Liver (tissue), 9 donors: ENCODE results near the gene NAGPA. TPM values are rescaled to one million over a fixed set of nuclear protein-coding genes. Genes with fewer than 3 reads are reported as not detected.

ENCODE experiments used
- DNase-seq: peaks from one replicate; pipeline ENCODE4 v3.0.0-alpha.2; 2017; ENCODE audit warnings: low spot score
- H3K27ac ChIP-seq, 2 donors: one replicate each; pipeline ENCODE4 v1.7.0; 2013; ENCODE audit warnings: inconsistent platforms in 2 of 2, low read length in 2 of 2, control low read depth in 1 of 2, low read depth in 1 of 2, mild to moderate bottlenecking in 1 of 2
- H3K27me3 ChIP-seq, 4 donors: one replicate each; pipeline versions ENCODE4 v1.6.1 to v1.7.0; 2013; ENCODE audit warnings: low read length in 3 of 4, inconsistent platforms in 1 of 4, mild to moderate bottlenecking in 1 of 4, moderate library complexity in 1 of 4; ENCODE audit not compliant: control insufficient read depth in 4 of 4, insufficient read depth in 4 of 4
- H3K36me3 ChIP-seq, 4 donors: one replicate each; pipeline versions ENCODE4 v1.6.1 to v1.7.0; 2013; ENCODE audit warnings: low read length in 3 of 4, mild to moderate bottlenecking in 3 of 4, low read depth in 1 of 4, moderate library complexity in 1 of 4; ENCODE audit not compliant: control insufficient read depth in 4 of 4, insufficient read depth in 3 of 4
- H3K4me1 ChIP-seq, 4 donors: one replicate each; pipeline versions ENCODE4 v1.6.1 to v1.7.0; 2013; ENCODE audit warnings: low read length in 3 of 4, mild to moderate bottlenecking in 3 of 4, moderate library complexity in 1 of 4; ENCODE audit not compliant: control insufficient read depth in 4 of 4, insufficient read depth in 4 of 4
- H3K4me3 ChIP-seq, 3 donors: one replicate each; pipeline versions ENCODE4 v1.6.1 to v1.7.0; 2013; ENCODE audit warnings: low read length in 3 of 3, control low read depth in 1 of 3, low read depth in 1 of 3, mild to moderate bottlenecking in 1 of 3
- H3K9ac ChIP-seq, 2 donors: one replicate each; pipeline ENCODE4 v1.7.0; 2013; ENCODE audit warnings: low read length in 2 of 2, mild to moderate bottlenecking in 2 of 2, moderate library complexity in 2 of 2, control low read depth in 1 of 2, low read depth in 1 of 2
- H3K9me3 ChIP-seq, 4 donors: one replicate each; pipeline versions ENCODE4 v1.6.1 to v1.7.0; 2013; ENCODE audit warnings: low read length in 3 of 4; ENCODE audit not compliant: control insufficient read depth in 4 of 4
- CTCF ChIP-seq: fragments of 150-350 bp; IDR thresholded peaks from 2 replicates; pipeline ENCODE4 v1.5.1; 2017; ENCODE audit warnings: improper control_type of control experiment, low read depth, low read length; ENCODE audit not compliant: missing input control
- EGR1 ChIP-seq, 2 donors: IDR thresholded peaks; 2 replicates each; pipeline ENCODE4 v1.6.1; 2016 to 2018; ENCODE audit warnings: antibody characterized with exemption in 2 of 2, low read depth in 2 of 2
- FOXA1 ChIP-seq: IDR thresholded peaks from 2 replicates; pipeline ENCODE4 v1.6.1; 2016; ENCODE audit warnings: antibody characterized with exemption
- GABPA ChIP-seq, 2 donors: IDR thresholded peaks in 1 of 2; conservative IDR thresholded peaks in 1 of 2; 2 replicates each; pipeline ENCODE4 v1.6.1; 2016; ENCODE audit warnings: antibody characterized with exemption in 2 of 2, mild to moderate bottlenecking in 1 of 2, moderate library complexity in 1 of 2
- HNF4A ChIP-seq, 2 donors: conservative IDR thresholded peaks; 2 replicates each; pipeline ENCODE4 v1.6.1; 2016; ENCODE audit warnings: antibody characterized with exemption in 2 of 2, mild to moderate bottlenecking in 2 of 2
- HNF4G ChIP-seq: IDR thresholded peaks from 2 replicates; pipeline ENCODE4 v1.6.1; 2016; ENCODE audit warnings: antibody characterized with exemption
- JUND ChIP-seq, 2 donors: IDR thresholded peaks; 2 replicates each; pipeline ENCODE4 v1.6.1; 2016; ENCODE audit warnings: antibody characterized with exemption in 2 of 2
- MAX ChIP-seq: IDR thresholded peaks from 2 replicates; pipeline ENCODE4 v1.6.1; 2016; ENCODE audit warnings: antibody characterized with exemption
- RAD21 ChIP-seq, 2 donors: IDR thresholded peaks; 2 replicates each; pipeline ENCODE4 v1.6.1; 2016; ENCODE audit warnings: antibody characterized with exemption in 2 of 2, mild to moderate bottlenecking in 2 of 2
- REST ChIP-seq: IDR thresholded peaks from 2 replicates; pipeline ENCODE4 v1.6.1; 2016; ENCODE audit warnings: antibody characterized with exemption, mild to moderate bottlenecking
- RXRA ChIP-seq, 2 donors: IDR thresholded peaks; 2 replicates each; pipeline ENCODE4 v1.6.1; 2017 to 2018; ENCODE audit warnings: antibody characterized with exemption in 2 of 2, mild to moderate bottlenecking in 1 of 2
- SP1 ChIP-seq: IDR thresholded peaks from 2 replicates; pipeline ENCODE4 v1.6.1; 2018; ENCODE audit warnings: antibody characterized with exemption, mild to moderate bottlenecking
- YY1 ChIP-seq: IDR thresholded peaks from 2 replicates; pipeline ENCODE4 v1.6.1; 2016; ENCODE audit warnings: antibody characterized with exemption, mild to moderate bottlenecking
- ZBTB33 ChIP-seq: IDR thresholded peaks from 2 replicates; pipeline ENCODE4 v1.6.1; 2016; ENCODE audit warnings: antibody characterized with exemption
- WGBS: extraction: QIAGEN DNeasy Blood & Tissue Kit; methylation state at CpG from one replicate; pipeline ENCODE4 v1.1.7; 2013; 5-methylcytosine and 5-hydroxymethylcytosine counted together
- polyA plus RNA-seq, 2 donors: library from polyadenylated mRNA; stranded (reverse) in 1 of 2; unstranded in 1 of 2; fragments of 200-250 nt in 1 of 2; fragments of >200 nt in 1 of 2; fragmentation: Nextera tagmentation in 1 of 2; extraction: Ambion mirVana in 1 of 2; gene quantifications; one replicate each; pipeline versions ENCODE4 v1.2.1 to v1.2.3, GENCODE V29; 2013 to 2015
- total RNA-seq, 2 donors: library from RNA; depleted of rRNA; stranded (reverse); fragments of >200 nt; gene quantifications; one replicate each; pipeline ENCODE4 v1.2.3, GENCODE V29; 2014
- donor health status: healthy.
- donor health status: healthy.
- donor health status: healthy.
- donor health status: healthy.
- donor health status: healthy.

Gene NAGPA
- total and polyA plus RNA-seq, 4 donors: 5.4 to 13.4 (median 10.7) TPM

- H3K4me1 ChIP-seq: no peaks in the 10 kb centered on the region
- H3K27ac ChIP-seq: no peak overlapping the region
- TF ChIP-seq EGR1 (IDR thresholded peaks at IDR 0.05; ENCODE audit: low read depth in 2 of 2): no peak
- TF ChIP-seq SP1: no peak
- no peak for TF ChIP-seq MAX
- no peak for TF ChIP-seq HNF4A (conservative IDR thresholded peaks at IDR 0.05)
- TF ChIP-seq HNF4G: no peak
- TF ChIP-seq ZBTB33: no peak
- TF ChIP-seq GABPA (IDR thresholded peaks at IDR 0.05 in 1 of 2, conservative IDR thresholded peaks at IDR 0.05 in 1 of 2): no peak
- TF ChIP-seq JUND (IDR thresholded peaks at IDR 0.05): no peak
- no peak for TF ChIP-seq RXRA (IDR thresholded peaks at IDR 0.05)
- no peak for TF ChIP-seq YY1
- DNase-seq: no peak
- H3K4me3 ChIP-seq: no peak overlapping the region
- no peaks in the 10 kb centered on the region for H3K9me3 ChIP-seq
- H3K36me3 ChIP-seq: no peaks in the 10 kb centered on the region
- H3K9ac ChIP-seq: no peak overlapping the region
- 92% methylated on average over 10 of the region's 10 CpGs for WGBS
- H3K27me3 ChIP-seq: no peaks in the 10 kb centered on the region
Measured at GRCh38 chr16:5060073-5060641, 26.4 kb upstream of the NAGPA start.

- 90% methylated on average over 6 of the region's 6 CpGs for WGBS
- no peaks in the 10 kb centered on the region for H3K9me3 ChIP-seq
- H3K4me1 ChIP-seq: no peaks in the 10 kb centered on the region
- H3K9ac ChIP-seq: no peak overlapping the region
- no peak for TF ChIP-seq SP1
- no peak overlapping the region for H3K4me3 ChIP-seq
- H3K27ac ChIP-seq: no peak overlapping the region
- no peaks in the 10 kb centered on the region for H3K27me3 ChIP-seq
- no peaks in the 10 kb centered on the region for H3K36me3 ChIP-seq
- DNase-seq: no peak
Measured at GRCh38 chr16:5059386-5060072, 25.8 kb upstream of the NAGPA start.

- DNase-seq: no peak
- Histone ChIP-seq H3K36me3 (no peaks in the 10 kb centered on the region), H3K27me3 (no peaks in the 10 kb centered on the region), H3K4me3 (no peak overlapping the region), H3K4me1 (no peaks in the 10 kb centered on the region), H3K9me3 (no peaks in the 10 kb centered on the region), H3K27ac (no peak overlapping the region), H3K9ac (no peak overlapping the region)
- WGBS: 81% methylated on average over 7 of the region's 7 CpGs
- TF ChIP-seq HNF4G (no peak), YY1 (no peak), JUND (IDR thresholded peaks at IDR 0.05) (no peak)
Measured at GRCh38 chr16:5058476-5058875, 24.7 kb upstream of the NAGPA start.

- Histone ChIP-seq H3K27ac (no peak overlapping the region), H3K4me1 (no peaks in the 10 kb centered on the region), H3K9ac (no peak overlapping the region), H3K36me3 (no peaks in the 10 kb centered on the region), H3K4me3 (no peak overlapping the region), H3K9me3 (no peaks in the 10 kb centered on the region), H3K27me3 (no peaks in the 10 kb centered on the region)
- WGBS: 34% methylated on average over 11 of the region's 11 CpGs
- TF ChIP-seq CTCF (peak; percentile 13), RAD21 (IDR thresholded peaks at IDR 0.05) (peak in 1 of 2 donors; percentile 57), REST (no peak), FOXA1 (no peak)
- peak; percentile 58 for DNase-seq
Measured at GRCh38 chr16:5056352-5056751, 22.6 kb upstream of the NAGPA start.
